OCI-LY7 (cell line): ENCODE data around the gene LCN9. TPM values are rescaled to one million over a fixed set of nuclear protein-coding genes. Genes with fewer than 3 reads are reported as not detected.

Source experiments
- BruUV-seq: library from RNA; stranded (reverse); fragments of 400-500 nt; replicated peaks from 2 replicates; lab custom pipeline; 2021; lab: Mats Ljungman, UMichigan
- CTCF ChIA-PET: fragments of 300-600 bp; sonication (Branson Sonifier 250); formaldehyde crosslinking; loops from one replicate; lab custom pipeline; 2022; ENCODE audit warnings: antibody characterized with exemption; ENCODE audit not compliant: unreplicated experiment; lab: Charles Lee
- POLR2A ChIA-PET: fragments of 300-600 bp; sonication (Branson Sonifier 250); formaldehyde crosslinking; loops from one replicate; lab custom pipeline; 2022; ENCODE audit warnings: antibody characterized with exemption; lab: Charles Lee
- DNase-seq: peaks from one replicate; pipeline ENCODE4 v3.0.0-alpha.2; 2015; ENCODE audit warnings: low spot score
- H2AFZ ChIP-seq: fragments of 200-600 bp; sonication (generic), shearing (Covaris generic); 2 replicates; pipeline ENCODE4 v1.6.1; 2014; ENCODE audit warnings: mild to moderate bottlenecking, antibody characterized with exemption, low read length, moderate library complexity
- H3K27ac ChIP-seq: fragments of 200-600 bp; sonication (generic); 2 replicates; pipeline ENCODE4 v1.5.1; 2014; ENCODE audit warnings: mixed run types, low read depth, mild to moderate bottlenecking, moderate library complexity, low read length, inconsistent platforms; ENCODE audit not compliant: poor library complexity, severe bottlenecking
- H3K36me3 ChIP-seq: fragments of 200-600 bp; sonication (generic); 2 replicates; pipeline ENCODE4 v1.6.1; 2014; ENCODE audit warnings: mild to moderate bottlenecking, antibody characterized with exemption, low read length, moderate library complexity, mixed read lengths; ENCODE audit not compliant: insufficient read depth
- H3K4me1 ChIP-seq: fragments of 200-600 bp; sonication (generic); 2 replicates; pipeline ENCODE4 v1.5.1; 2014; ENCODE audit warnings: mild to moderate bottlenecking, low read length; ENCODE audit not compliant: insufficient read depth, poor library complexity, severe bottlenecking
- H3K4me2 ChIP-seq: fragments of 200-600 bp; sonication (generic); 2 replicates; pipeline ENCODE4 v1.6.1; 2014; ENCODE audit warnings: mild to moderate bottlenecking, low read length
- H3K4me3 ChIP-seq: fragments of 200-600 bp; sonication (generic); 2 replicates; pipeline ENCODE4 v1.5.1; 2014; ENCODE audit warnings: mild to moderate bottlenecking, low read depth, low read length; ENCODE audit not compliant: poor library complexity, severe bottlenecking
- H3K79me2 ChIP-seq: fragments of 200-600 bp; sonication (generic); 2 replicates; pipeline ENCODE4 v1.6.1; 2016; ENCODE audit warnings: low read depth, mild to moderate bottlenecking, low read length, moderate library complexity, mixed read lengths; ENCODE audit not compliant: insufficient read depth
- H3K9me2 ChIP-seq: fragments of 200-600 bp; sonication (generic); 2 replicates; pipeline ENCODE4 v1.6.1; 2016; ENCODE audit warnings: mild to moderate bottlenecking, low read length, mixed read lengths; ENCODE audit not compliant: insufficient read depth
- H3K9me3 ChIP-seq: fragments of 200-600 bp; sonication (generic); 2 replicates; pipeline ENCODE4 v1.6.1; 2014; ENCODE audit warnings: mild to moderate bottlenecking, mixed run types, low read length, mixed read lengths
- H4K20me1 ChIP-seq: fragments of 200-600 bp; sonication (generic); 2 replicates; pipeline ENCODE4 v1.6.1; 2014; ENCODE audit warnings: mild to moderate bottlenecking, antibody characterized with exemption, low read length, moderate library complexity, mixed read lengths; ENCODE audit not compliant: insufficient read depth
- EZH2phosphoT487 ChIP-seq: fragments of 200-600 bp; sonication (generic); IDR thresholded peaks from 2 replicates; pipeline ENCODE4 v1.6.1; 2018; ENCODE audit warnings: low read depth, borderline replicate concordance, mild to moderate bottlenecking, mixed run types, antibody characterized with exemption, low read length, moderate library complexity, mixed read lengths
- intact Hi-C: fragments of 100-400 bp; cut with micrococcal nuclease; formaldehyde crosslinking; loops from one replicate; pipeline ENCODE4 v1.10.0; 2022; ENCODE audit not compliant: unreplicated experiment
- total RNA-seq, 2 experiments: library from RNA; depleted of rRNA in 1 of 2; stranded (reverse); fragments of >200 nt in 1 of 2; shearing (Covaris generic) in 1 of 2; gene quantifications; 2 replicates each; pipeline ENCODE4 v1.2.3, GENCODE V29; 2014 to 2022
- TF ChIP-seq, protein P1 (sequence below): fragments of 200-600 bp; sonication (generic); conservative IDR thresholded peaks from 2 replicates; pipeline ENCODE4 v1.5.1; 2014; ENCODE audit warnings: mild to moderate bottlenecking, antibody characterized with exemption, low read length, moderate library complexity, mixed read lengths

LCN9 gene
- total RNA-seq, 2 experiments from 2014 or later, result not detected

DNA sequence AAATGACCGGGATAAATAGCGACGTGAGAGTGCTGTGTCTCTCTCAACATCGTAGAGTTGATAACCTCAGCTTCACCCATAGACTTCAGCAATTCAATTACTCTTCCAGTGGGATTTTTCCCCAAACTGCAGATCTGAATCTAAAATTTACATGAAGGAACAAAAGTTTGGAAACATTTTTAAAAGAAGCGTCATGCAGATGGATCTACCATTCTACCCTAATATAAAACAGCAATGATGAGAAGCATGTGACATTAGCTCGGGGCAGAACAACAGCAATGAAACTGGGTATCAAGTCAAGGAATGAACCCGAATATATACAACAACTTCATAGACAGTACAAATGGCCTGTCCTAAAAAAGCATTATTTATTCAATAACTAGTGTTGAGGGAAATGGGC is 42.6 kb upstream of the LCN9 start:
- Histone ChIP-seq H3K4me2 (no peak overlapping the region), H3K27ac (no peak overlapping the region), H2AFZ (no peak overlapping the region), H4K20me1 (no peaks in the 10 kb centered on the region), H3K36me3 (no peaks in the 10 kb centered on the region), H3K9me3 (no peaks in the 10 kb centered on the region), H3K79me2 (no peaks in the 10 kb centered on the region), H3K4me1 (no peaks in the 10 kb centered on the region), H3K9me2 (no peaks in the 10 kb centered on the region), H3K4me3 (no peak overlapping the region)
- intact Hi-C loops, result no loop called here
- no TSS peak for BruUV-seq
- ChIA-PET POLR2A (no interaction called here), CTCF (no interaction called here)
- TF ChIP-seq, protein P1, sequence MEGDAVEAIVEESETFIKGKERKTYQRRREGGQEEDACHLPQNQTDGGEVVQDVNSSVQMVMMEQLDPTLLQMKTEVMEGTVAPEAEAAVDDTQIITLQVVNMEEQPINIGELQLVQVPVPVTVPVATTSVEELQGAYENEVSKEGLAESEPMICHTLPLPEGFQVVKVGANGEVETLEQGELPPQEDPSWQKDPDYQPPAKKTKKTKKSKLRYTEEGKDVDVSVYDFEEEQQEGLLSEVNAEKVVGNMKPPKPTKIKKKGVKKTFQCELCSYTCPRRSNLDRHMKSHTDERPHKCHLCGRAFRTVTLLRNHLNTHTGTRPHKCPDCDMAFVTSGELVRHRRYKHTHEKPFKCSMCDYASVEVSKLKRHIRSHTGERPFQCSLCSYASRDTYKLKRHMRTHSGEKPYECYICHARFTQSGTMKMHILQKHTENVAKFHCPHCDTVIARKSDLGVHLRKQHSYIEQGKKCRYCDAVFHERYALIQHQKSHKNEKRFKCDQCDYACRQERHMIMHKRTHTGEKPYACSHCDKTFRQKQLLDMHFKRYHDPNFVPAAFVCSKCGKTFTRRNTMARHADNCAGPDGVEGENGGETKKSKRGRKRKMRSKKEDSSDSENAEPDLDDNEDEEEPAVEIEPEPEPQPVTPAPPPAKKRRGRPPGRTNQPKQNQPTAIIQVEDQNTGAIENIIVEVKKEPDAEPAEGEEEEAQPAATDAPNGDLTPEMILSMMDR, result no peak
- TF ChIP-seq EZH2phosphoT487, result no peak
- DNase-seq, result no peak

GRCh38 chr9:135622415-135623020 is 40.6 kb upstream of the LCN9 start:
- no peaks in the 10 kb centered on the region for H3K9me2 ChIP-seq
- no peak overlapping the region for H2AFZ ChIP-seq
- CTCF ChIA-PET, result no interaction called here
- no peaks in the 10 kb centered on the region for H3K36me3 ChIP-seq
- no peak overlapping the region for H3K4me2 ChIP-seq
- no peaks in the 10 kb centered on the region for H4K20me1 ChIP-seq
- no peaks in the 10 kb centered on the region for H3K79me2 ChIP-seq
- no TSS peak for BruUV-seq
- no peaks in the 10 kb centered on the region for H3K4me1 ChIP-seq
- no peak overlapping the region for H3K27ac ChIP-seq
- POLR2A ChIA-PET, result no interaction called here
- intact Hi-C loops, result no loop called here
- peaks cover under 1% of the 10 kb centered on the region; the same call in 1 of the 2 replicates for H3K9me3 ChIP-seq
- TF ChIP-seq, protein P1, result no peak
- no peak for TF ChIP-seq EZH2phosphoT487
- no peak overlapping the region for H3K4me3 ChIP-seq
- DNase-seq, result no peak

GRCh38 chr9:135624282-135624681 is 38.8 kb upstream of the LCN9 start:
- H3K27ac ChIP-seq, result no peak overlapping the region
- no peaks in the 10 kb centered on the region for H3K79me2 ChIP-seq
- intact Hi-C loops, result no loop called here
- no peak overlapping the region for H3K4me3 ChIP-seq
- DNase-seq, result no peak
- no peak overlapping the region for H3K4me2 ChIP-seq
- POLR2A ChIA-PET, result interaction anchor here (0.7 kb wide), 2 partner anchors 669 to 1928 kb away, joined by 3 to 6 read pairs; partner anchors contain the start of gene MRPL41
- peaks cover 10% of the 10 kb centered on the region; the same call in 1 of the 2 replicates for H3K9me3 ChIP-seq
- TF ChIP-seq EZH2phosphoT487, result no peak
- TF ChIP-seq, protein P1, result no peak
- H2AFZ ChIP-seq, result no peak overlapping the region
- no TSS peak for BruUV-seq
- H4K20me1 ChIP-seq, result no peaks in the 10 kb centered on the region
- CTCF ChIA-PET, result no interaction called here
- no peaks in the 10 kb centered on the region for H3K36me3 ChIP-seq
- no peaks in the 10 kb centered on the region for H3K4me1 ChIP-seq
- no peaks in the 10 kb centered on the region for H3K9me2 ChIP-seq
